Measurements from ENCODE around the gene USP14. TPM values are rescaled to one million over a fixed set of nuclear protein-coding genes. Genes with fewer than 3 reads are reported as not detected.

The USP14 gene
- total and polyA plus RNA-seq, 2 donors, result 26.7 to 59.1 TPM

DNA sequence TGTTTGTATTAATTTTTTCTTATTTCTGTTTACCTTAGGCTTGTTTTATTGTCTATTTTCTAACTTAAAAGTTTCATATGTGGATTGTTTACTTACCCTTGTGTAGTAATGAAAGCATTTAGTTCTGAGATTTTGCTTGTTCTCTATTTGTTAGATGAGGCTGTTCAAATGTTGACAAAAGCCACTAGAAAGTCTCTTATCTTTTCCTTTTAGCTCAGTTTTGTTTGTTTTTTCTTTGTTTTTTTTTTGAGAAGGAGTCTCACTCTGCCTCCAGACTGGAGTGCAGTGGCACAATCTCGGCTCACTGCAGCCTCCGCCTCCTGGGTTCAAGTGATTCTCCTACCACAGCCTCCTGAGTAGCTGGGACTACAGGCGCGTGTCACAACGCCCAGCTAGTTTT is 30.9 kb downstream of the USP14 start:
- no peak for DNase-seq (ENCODE audit: extremely low spot score)
- WGBS, result 92% methylated on average over 5 of the region's 5 CpGs
- Histone ChIP-seq H3K4me1 (ENCODE audit: insufficient read depth) (no peaks in the 10 kb centered on the region), H3K27ac (ENCODE audit: low read depth) (no peak overlapping the region), H3K4me3 (ENCODE audit: low read depth, low read length) (no peak overlapping the region), H3K36me3 (ENCODE audit: insufficient read depth) (no peaks in the 10 kb centered on the region)

- Histone ChIP-seq H3K36me3 (ENCODE audit: insufficient read depth) (no peaks in the 10 kb centered on the region), H3K4me1 (ENCODE audit: insufficient read depth) (no peaks in the 10 kb centered on the region), H3K27ac (ENCODE audit: low read depth) (no peak overlapping the region), H3K4me3 (ENCODE audit: low read depth, low read length) (no peak overlapping the region)
- WGBS, result 88% methylated on average over 1 of the region's 1 CpG
- DNase-seq (ENCODE audit: extremely low spot score), result no peak
Measured at GRCh38 chr18:191725-192124, 33.4 kb downstream of the USP14 start.

- DNase-seq (ENCODE audit: extremely low spot score), result no peak
- no peaks in the 10 kb centered on the region for H3K4me1 ChIP-seq (ENCODE audit: insufficient read depth)
- H3K36me3 ChIP-seq (ENCODE audit: insufficient read depth), result no peaks in the 10 kb centered on the region
- no peak overlapping the region for H3K27ac ChIP-seq (ENCODE audit: low read depth)
- H3K4me3 ChIP-seq (ENCODE audit: low read depth, low read length), result no peak overlapping the region
- WGBS, result 90% methylated on average over 7 of the region's 7 CpGs
Measured at GRCh38 chr18:192801-193200, 34.4 kb downstream of the USP14 start.

GRCh38 chr18:195651-196050 is 37.3 kb downstream of the USP14 start:
- 95% methylated on average over 1 of the region's 1 CpG for WGBS
- Histone ChIP-seq H3K4me3 (ENCODE audit: low read depth, low read length) (no peak overlapping the region), H3K36me3 (ENCODE audit: insufficient read depth) (peaks cover 2% of the 10 kb centered on the region), H3K4me1 (ENCODE audit: insufficient read depth) (no peaks in the 10 kb centered on the region), H3K27ac (ENCODE audit: low read depth) (no peak overlapping the region)
- no peak for DNase-seq (ENCODE audit: extremely low spot score)

DNA sequence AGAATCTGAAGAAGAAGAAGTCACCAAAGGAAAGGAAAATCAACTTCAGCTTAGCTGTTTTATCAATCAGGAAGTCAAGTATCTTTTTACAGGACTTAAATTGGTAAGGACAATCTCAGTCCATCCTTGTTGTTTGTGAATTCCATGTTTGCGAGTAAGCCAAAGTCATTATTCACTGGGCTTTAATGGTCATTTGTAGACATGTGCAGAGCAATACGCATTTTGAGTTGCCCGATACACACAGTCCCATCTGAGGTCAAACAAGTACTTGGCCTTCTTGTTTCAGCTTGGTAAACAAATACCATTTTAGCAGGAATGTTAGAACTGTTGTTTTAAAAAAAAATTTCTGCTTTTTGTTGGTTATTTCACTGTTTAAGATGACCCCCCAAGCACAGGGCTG is 40.9 kb downstream of the USP14 start:
- H3K27ac ChIP-seq (ENCODE audit: low read depth), result no peak overlapping the region
- peaks cover 5% of the 10 kb centered on the region for H3K36me3 ChIP-seq (ENCODE audit: insufficient read depth)
- no peak for DNase-seq (ENCODE audit: extremely low spot score)

DNA sequence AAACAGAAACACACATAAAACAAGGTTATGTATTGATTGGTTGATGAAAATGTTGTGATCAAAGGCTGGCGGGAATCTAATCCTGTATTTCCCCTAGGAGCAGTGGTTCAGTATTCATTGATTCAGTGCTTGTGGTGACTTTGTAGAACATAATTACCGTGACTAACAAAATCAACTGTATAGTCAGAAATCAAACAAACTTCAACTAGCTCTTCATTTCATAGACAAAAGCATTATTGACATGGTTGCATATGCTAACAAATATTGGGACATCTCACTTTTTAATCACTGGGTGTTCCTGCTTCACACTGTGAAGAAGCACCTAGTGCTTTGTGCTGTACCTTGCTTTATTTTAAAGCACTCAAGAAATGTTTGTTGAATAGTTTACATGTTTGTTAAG is 41.4 kb downstream of the USP14 start:
- Histone ChIP-seq H3K36me3 (ENCODE audit: insufficient read depth) (peaks cover 5% of the 10 kb centered on the region), H3K4me3 (ENCODE audit: low read depth, low read length) (no peak overlapping the region), H3K4me1 (ENCODE audit: insufficient read depth) (no peaks in the 10 kb centered on the region), H3K27ac (ENCODE audit: low read depth) (no peak overlapping the region)
- no peak for DNase-seq (ENCODE audit: extremely low spot score)
- 97% methylated on average over 2 of the region's 2 CpGs for WGBS

More for the DNA sequence above, 40.9 kb downstream of the USP14 start:
- no peaks in the 10 kb centered on the region for H3K4me1 ChIP-seq (ENCODE audit: insufficient read depth)
- WGBS, result 93% methylated on average over 3 of the region's 3 CpGs
- H3K4me3 ChIP-seq (ENCODE audit: low read depth, low read length), result no peak overlapping the region

DNA sequence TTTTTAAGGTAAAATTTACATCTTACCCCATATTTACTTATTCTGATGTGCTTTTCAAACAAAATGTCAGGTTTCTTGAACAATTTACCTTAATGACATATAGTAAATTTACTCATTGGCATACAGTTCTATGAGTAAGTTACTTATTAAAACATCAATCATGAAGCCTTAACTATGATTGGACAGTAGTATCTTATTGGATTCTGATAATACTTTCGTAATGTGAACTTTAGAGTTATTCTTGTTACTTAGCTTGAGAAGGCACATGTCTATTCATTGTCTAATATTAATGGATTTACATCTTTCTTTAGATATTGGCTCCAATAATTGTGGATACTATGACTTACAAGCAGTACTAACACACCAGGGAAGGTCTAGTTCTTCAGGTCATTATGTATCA is 51.7 kb downstream of the USP14 start:
- no peaks in the 10 kb centered on the region for H3K4me1 ChIP-seq (ENCODE audit: insufficient read depth)
- WGBS, result 96% methylated on average over 1 of the region's 1 CpG
- no peak overlapping the region for H3K27ac ChIP-seq (ENCODE audit: low read depth)
- no peak overlapping the region for H3K4me3 ChIP-seq (ENCODE audit: low read depth, low read length)
- DNase-seq (ENCODE audit: extremely low spot score), result no peak
- H3K36me3 ChIP-seq (ENCODE audit: insufficient read depth), result peaks cover 3% of the 10 kb centered on the region

DNA sequence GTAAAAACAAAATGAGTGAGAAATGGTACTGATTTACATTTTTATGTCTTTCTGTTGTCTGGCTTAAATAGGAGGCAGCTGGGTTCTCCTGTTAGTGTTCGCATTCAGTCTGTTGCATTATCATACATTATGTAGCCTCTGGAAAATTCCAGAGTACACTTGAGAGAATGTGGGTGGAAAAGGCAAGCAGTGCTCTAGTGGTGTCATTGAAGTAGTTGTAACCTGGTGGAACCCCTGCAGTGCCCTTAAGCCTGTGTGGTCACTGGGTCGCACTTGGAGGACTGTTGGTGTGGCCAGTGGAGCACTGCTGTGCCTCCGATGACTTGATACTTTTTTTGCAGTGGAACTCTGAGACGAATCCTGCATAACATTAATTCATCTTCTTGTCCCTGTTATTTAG is 52.4 kb downstream of the USP14 start:
- no peaks in the 10 kb centered on the region for H3K4me1 ChIP-seq (ENCODE audit: insufficient read depth)

GRCh38 chr18:211582-211981 is 53.2 kb downstream of the USP14 start:
- Histone ChIP-seq H3K27ac (ENCODE audit: low read depth) (no peak overlapping the region), H3K36me3 (ENCODE audit: insufficient read depth) (peaks cover 3% of the 10 kb centered on the region), H3K4me3 (ENCODE audit: low read depth, low read length) (no peak overlapping the region), H3K4me1 (ENCODE audit: insufficient read depth) (no peaks in the 10 kb centered on the region)
- DNase-seq (ENCODE audit: extremely low spot score), result no peak

More for the DNA sequence above, 52.4 kb downstream of the USP14 start:
- no peak for DNase-seq (ENCODE audit: extremely low spot score)
- H3K27ac ChIP-seq (ENCODE audit: low read depth), result no peak overlapping the region
- H3K36me3 ChIP-seq (ENCODE audit: insufficient read depth), result peaks cover 3% of the 10 kb centered on the region
- H3K4me3 ChIP-seq (ENCODE audit: low read depth, low read length), result no peak overlapping the region
- 93% methylated on average over 4 of the region's 4 CpGs for WGBS

- 43% methylated on average over 1 of the region's 1 CpG for WGBS
- peaks cover 3% of the 10 kb centered on the region for H3K36me3 ChIP-seq (ENCODE audit: insufficient read depth)
- no peak overlapping the region for H3K27ac ChIP-seq (ENCODE audit: low read depth)
Measured at GRCh38 chr18:212780-213179, 54.4 kb downstream of the USP14 start.

DNA sequence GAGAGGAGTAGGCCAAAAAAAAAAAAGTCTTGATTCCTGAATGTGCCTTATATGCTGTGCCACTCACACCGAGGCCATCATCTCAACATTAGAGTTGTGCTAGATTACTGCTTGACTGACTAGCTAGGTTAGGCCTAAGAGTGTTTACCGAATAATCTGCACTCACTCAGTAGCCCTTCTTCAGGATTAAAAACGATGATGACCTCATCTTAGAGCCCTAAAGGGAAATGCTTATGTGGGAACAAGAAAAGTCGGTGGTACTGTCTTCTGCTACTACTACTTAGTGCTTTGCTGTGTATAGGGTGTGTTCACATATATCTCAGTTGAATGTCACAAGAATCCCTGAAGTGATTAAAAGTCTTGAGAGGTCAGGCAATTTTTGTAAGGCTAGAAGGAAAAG is 55.1 kb downstream of the USP14 start:
- DNase-seq (ENCODE audit: extremely low spot score), result no peak
- peaks cover 3% of the 10 kb centered on the region for H3K36me3 ChIP-seq (ENCODE audit: insufficient read depth)
- WGBS, result 85% methylated on average over 4 of the region's 4 CpGs

More at GRCh38 chr18:212780-213179, 54.4 kb downstream of the USP14 start:
- DNase-seq (ENCODE audit: extremely low spot score), result no peak
- no peak overlapping the region for H3K4me3 ChIP-seq (ENCODE audit: low read depth, low read length)
- no peaks in the 10 kb centered on the region for H3K4me1 ChIP-seq (ENCODE audit: insufficient read depth)

DNA sequence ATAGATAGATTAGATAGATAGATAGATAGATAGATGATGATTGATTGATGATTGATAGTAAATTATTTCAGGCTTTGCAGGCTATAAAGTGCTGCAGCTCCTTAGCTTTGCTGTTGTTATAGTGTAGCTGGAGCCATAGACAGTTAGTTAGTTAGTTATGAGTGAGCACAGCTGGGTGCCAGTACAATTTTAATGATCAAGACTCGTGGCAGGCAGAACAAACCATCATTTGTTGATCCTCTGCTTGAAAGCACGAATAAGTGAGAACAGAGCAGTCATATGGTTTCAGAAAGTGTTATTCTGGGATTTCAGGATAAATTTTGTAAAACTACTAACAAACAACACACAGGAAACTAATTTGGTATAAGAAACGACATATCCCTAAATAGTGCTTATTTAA is 55.6 kb downstream of the USP14 start:
- Histone ChIP-seq H3K36me3 (ENCODE audit: insufficient read depth) (peaks cover 3% of the 10 kb centered on the region), H3K4me3 (ENCODE audit: low read depth, low read length) (no peak overlapping the region), H3K27ac (ENCODE audit: low read depth) (no peak overlapping the region), H3K4me1 (ENCODE audit: insufficient read depth) (no peaks in the 10 kb centered on the region)
- no peak for DNase-seq (ENCODE audit: extremely low spot score)
- 72% methylated on average over 3 of the region's 3 CpGs for WGBS

More for the DNA sequence above, 55.1 kb downstream of the USP14 start:
- Histone ChIP-seq H3K27ac (ENCODE audit: low read depth) (no peak overlapping the region), H3K4me1 (ENCODE audit: insufficient read depth) (no peaks in the 10 kb centered on the region), H3K4me3 (ENCODE audit: low read depth, low read length) (no peak overlapping the region)

GRCh38 chr18:215448-216010 is 57.2 kb downstream of the USP14 start:
- no peak for DNase-seq (ENCODE audit: extremely low spot score)
- no peaks in the 10 kb centered on the region for H3K4me1 ChIP-seq (ENCODE audit: insufficient read depth)
- H3K36me3 ChIP-seq (ENCODE audit: insufficient read depth), result peaks cover 3% of the 10 kb centered on the region
- H3K4me3 ChIP-seq (ENCODE audit: low read depth, low read length), result no peak overlapping the region
- no peak overlapping the region for H3K27ac ChIP-seq (ENCODE audit: low read depth)
- 78% methylated on average over 5 of the region's 5 CpGs for WGBS

DNA sequence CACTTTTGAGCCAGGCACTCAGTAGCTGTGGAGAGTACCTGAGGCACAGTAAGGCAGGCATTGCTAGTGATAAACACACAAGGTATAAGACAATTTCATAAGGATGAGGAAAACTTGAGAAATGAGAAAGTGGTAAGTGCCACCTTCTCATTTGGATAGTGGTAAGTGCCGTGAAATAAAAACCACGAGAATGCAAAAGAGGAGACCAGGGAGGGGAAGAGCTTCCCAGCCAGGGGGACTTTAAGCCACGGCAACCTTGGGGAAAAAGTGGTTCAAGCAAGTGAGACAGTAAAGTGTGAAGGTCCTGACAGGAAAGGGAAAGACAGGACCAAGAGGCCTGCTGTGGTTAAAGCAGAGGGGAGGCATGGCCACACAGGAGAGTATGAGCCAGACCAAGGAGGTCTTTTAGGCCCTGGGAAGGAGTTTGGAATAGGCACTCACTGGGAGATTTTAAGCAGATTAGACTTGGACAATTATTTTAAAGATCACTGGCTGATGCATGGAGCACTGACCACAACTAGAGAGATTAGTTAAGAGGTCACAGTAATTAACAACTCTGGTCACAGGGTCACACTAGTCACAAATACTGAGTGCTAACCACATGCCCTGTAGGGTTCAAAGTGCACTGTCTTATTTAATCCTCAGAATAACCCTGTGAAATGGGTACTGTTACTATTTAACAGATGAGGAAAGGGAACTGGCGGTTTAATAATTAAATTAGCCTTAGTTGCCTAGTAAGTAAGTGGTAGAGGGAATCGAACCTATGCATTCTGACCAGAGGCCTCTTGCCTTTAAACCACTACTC is 59.4 kb downstream of the USP14 start:
- no peak overlapping the region for H3K4me3 ChIP-seq (ENCODE audit: low read depth, low read length)
- H3K27ac ChIP-seq (ENCODE audit: low read depth), result no peak overlapping the region
- no peak for DNase-seq (ENCODE audit: extremely low spot score)
- H3K36me3 ChIP-seq (ENCODE audit: insufficient read depth), result peaks cover 3% of the 10 kb centered on the region
- H3K4me1 ChIP-seq (ENCODE audit: insufficient read depth), result no peaks in the 10 kb centered on the region
- 87% methylated on average over 5 of the region's 5 CpGs for WGBS

Data from urinary bladder (tissue), 4 donors.